Cardiac muscle cell (in vitro differentiated cells and primary cell): ENCODE measurements around the gene TIAM2. TPM values are rescaled to one million over a fixed set of nuclear protein-coding genes. Genes with fewer than 3 reads are reported as not detected.
"Not testable (repeated sequence)": the region's sequence is repeated elsewhere in the genome, so short reads cannot be mapped to it uniquely, and the experiment has no call there.

Source experiments
- DNase-seq, 2 donors: peaks; one replicate each; pipeline versions ENCODE4 v3.0.0 to v3.0.0-alpha.2; 2010 to 2017; ENCODE audit warnings: low read depth in 1 of 2, low spot score in 1 of 2
- H3K27ac ChIP-seq: fragments of 200-600 bp; sonication (generic); 2 replicates; pipeline ENCODE4 v1.5.1; 2016
- H3K27me3 ChIP-seq: fragments of 200-600 bp; sonication (generic); 2 replicates; pipeline ENCODE4 v1.6.0; 2016; ENCODE audit warnings: control low read depth
- H3K36me3 ChIP-seq: fragments of 200-600 bp; sonication (generic); 2 replicates; pipeline ENCODE4 v1.5.1; 2016; ENCODE audit warnings: control low read depth
- H3K4me1 ChIP-seq: fragments of 200-600 bp; sonication (generic); 2 replicates; pipeline ENCODE4 v1.8.1; 2017; ENCODE audit warnings: low read depth, mild to moderate bottlenecking, mixed run types
- H3K4me3 ChIP-seq: fragments of 200-600 bp; sonication (generic); 2 replicates; pipeline ENCODE4 v1.5.1; 2016; ENCODE audit warnings: mild to moderate bottlenecking
- H3K9me3 ChIP-seq: fragments of 200-600 bp; sonication (generic); 2 replicates; pipeline ENCODE4 v1.5.1; 2017; ENCODE audit warnings: low read depth, mild to moderate bottlenecking, control low read depth
- polyA plus RNA-seq: library from polyadenylated mRNA; unstranded; fragments of >200 nt; fragmentation: Nextera tagmentation; extraction: Ambion mirVana; gene quantifications from 2 replicates; pipeline ENCODE4 v1.2.1, GENCODE V29; 2016
- total RNA-seq: library from RNA; depleted of rRNA; stranded (reverse); fragments of >200 nt; gene quantifications from 2 replicates; pipeline ENCODE4 v1.2.3, GENCODE V29; 2016
- TF ChIP-seq, protein P1 (sequence below): IDR thresholded peaks from 2 replicates; pipeline ENCODE4 v1.5.1; 2012; ENCODE audit warnings: low read depth, mild to moderate bottlenecking, low read length

Gene TIAM2
- total and polyA plus RNA-seq, 2 experiments from 2014 or later: 3.9 to 12.4 TPM

DNA sequence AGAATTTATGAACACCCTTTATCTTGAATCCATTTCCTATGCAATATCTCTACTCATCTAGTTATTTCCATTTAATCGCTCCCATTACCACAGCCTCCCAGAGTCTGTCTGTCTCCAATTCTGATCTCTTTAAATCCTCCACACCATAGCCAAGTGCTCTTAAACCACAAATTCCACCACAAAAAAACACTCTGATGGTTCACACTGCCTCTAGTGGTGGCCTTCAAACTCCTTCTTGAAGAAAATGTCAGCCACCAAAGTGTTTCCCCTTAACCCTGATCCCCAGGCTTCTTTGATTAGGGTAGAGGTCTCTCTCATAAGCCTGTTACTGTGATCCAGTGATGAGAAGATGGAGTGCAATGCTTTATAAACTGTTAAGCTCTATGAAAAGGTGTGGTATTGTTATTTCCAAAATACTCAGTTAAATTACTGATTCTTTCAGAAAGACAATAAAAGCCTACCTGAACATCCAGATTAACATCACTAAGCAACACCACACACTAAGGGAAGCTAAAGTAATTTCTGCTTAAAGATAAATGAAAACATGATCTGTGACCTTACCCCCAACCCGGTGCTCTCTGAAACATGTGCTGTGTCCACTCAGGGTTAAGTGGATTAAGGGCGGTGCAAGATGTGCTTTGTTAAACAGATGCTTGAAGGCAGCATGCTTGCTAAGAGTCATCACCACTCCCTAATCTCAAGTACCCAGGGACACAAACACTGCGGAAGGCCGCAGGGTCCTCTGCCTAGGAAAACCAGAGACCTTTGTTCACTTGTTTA lies 273.2 kb downstream of the TIAM2 start:
- not testable (repeated sequence) for H3K27ac ChIP-seq, H3K4me1 ChIP-seq, H3K36me3 ChIP-seq, H3K9me3 ChIP-seq, H3K4me3 ChIP-seq
- TF ChIP-seq, protein P1, sequence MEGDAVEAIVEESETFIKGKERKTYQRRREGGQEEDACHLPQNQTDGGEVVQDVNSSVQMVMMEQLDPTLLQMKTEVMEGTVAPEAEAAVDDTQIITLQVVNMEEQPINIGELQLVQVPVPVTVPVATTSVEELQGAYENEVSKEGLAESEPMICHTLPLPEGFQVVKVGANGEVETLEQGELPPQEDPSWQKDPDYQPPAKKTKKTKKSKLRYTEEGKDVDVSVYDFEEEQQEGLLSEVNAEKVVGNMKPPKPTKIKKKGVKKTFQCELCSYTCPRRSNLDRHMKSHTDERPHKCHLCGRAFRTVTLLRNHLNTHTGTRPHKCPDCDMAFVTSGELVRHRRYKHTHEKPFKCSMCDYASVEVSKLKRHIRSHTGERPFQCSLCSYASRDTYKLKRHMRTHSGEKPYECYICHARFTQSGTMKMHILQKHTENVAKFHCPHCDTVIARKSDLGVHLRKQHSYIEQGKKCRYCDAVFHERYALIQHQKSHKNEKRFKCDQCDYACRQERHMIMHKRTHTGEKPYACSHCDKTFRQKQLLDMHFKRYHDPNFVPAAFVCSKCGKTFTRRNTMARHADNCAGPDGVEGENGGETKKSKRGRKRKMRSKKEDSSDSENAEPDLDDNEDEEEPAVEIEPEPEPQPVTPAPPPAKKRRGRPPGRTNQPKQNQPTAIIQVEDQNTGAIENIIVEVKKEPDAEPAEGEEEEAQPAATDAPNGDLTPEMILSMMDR: peak; percentile 74
- DNase-seq: peak; percentile 50 to 63
- peaks cover 58% of the 10 kb centered on the region for H3K27me3 ChIP-seq

DNA sequence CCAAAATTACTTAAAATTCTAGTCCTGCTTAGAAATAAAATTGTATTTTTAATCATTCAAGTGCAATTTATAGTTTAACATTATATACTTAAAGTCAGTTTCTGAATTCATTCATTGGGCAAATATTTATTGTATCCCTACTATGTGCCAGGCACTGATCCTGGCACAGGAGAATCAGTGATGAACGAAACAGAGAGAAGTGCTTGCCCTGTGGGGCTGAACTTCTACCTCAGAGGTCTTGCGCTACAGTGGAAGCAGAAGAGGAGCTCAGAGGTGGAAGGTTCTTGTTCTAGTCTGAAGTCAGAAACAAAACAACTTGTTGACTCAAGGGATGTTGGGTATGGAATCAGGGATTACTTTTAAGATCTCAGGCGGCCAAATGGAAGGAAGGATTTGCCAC lies 274.6 kb downstream of the TIAM2 start:
- TF ChIP-seq, protein P1: no peak
- peaks cover 5% of the 10 kb centered on the region for H3K36me3 ChIP-seq
- DNase-seq: no peak

DNA sequence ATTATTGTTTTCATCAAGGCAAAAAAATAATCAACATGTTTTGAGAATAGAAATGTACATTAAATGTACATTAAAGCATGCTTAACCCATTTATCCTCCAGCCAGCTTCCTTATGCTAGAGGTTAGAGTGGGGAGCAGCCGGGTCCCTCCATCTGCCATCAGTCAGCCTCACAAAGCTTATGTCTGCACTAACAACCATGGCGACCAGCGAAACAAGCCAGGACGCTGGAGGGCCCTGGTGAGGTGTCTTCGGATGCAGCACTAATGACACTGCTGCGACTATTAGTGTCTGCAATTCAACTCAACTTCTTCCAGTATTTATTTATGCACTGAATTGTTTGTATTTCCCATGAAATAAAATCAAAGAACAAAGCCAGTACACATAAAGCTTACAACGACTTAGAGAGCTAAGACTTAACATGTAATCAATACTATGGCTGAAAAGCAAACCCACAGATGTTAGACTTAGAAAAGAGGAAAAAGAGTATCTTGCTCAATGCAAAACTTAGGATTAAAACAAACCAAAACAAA lies 275.5 kb downstream of the TIAM2 start:
- peaks cover 5% of the 10 kb centered on the region for H3K36me3 ChIP-seq
- DNase-seq: no peak
- no peak overlapping the region for H3K4me3 ChIP-seq
- H3K27me3 ChIP-seq: peaks cover 52% of the 10 kb centered on the region
- H3K9me3 ChIP-seq: no peaks in the 10 kb centered on the region
- peaks cover 5% of the 10 kb centered on the region for H3K4me1 ChIP-seq
- no peak overlapping the region for H3K27ac ChIP-seq
- TF ChIP-seq, protein P1: no peak

More for the DNA sequence above, 274.6 kb downstream of the TIAM2 start:
- peaks cover 59% of the 10 kb centered on the region for H3K27me3 ChIP-seq
- H3K27ac ChIP-seq: no peak overlapping the region
- no peak overlapping the region for H3K4me3 ChIP-seq
- no peaks in the 10 kb centered on the region for H3K9me3 ChIP-seq
- peaks cover 5% of the 10 kb centered on the region for H3K4me1 ChIP-seq

DNA sequence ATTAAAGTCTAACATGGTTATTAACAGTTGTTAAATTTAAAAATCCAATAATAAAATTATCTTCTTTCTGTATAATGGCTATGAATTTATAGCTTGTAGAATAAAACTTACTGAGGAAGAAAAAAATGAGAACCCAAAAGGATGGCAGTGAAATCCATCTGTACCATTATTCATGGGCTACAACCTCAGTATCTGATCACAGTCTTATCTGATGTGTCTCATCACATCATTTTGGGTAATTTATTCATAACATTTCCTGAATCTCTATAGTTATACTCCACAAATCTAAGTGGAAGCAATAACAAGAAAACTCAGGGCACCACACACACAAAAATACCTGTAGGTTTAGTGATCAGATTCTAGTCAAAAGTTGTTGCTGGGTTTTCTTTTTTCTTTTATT lies 276.0 kb downstream of the TIAM2 start:
- TF ChIP-seq, protein P1: no peak
- Histone ChIP-seq H3K9me3 (no peaks in the 10 kb centered on the region), H3K27me3 (peaks cover 52% of the 10 kb centered on the region), H3K36me3 (peaks cover 5% of the 10 kb centered on the region), H3K27ac (no peak overlapping the region), H3K4me1 (peaks cover 5% of the 10 kb centered on the region), H3K4me3 (no peak overlapping the region)
- no peak for DNase-seq

DNA sequence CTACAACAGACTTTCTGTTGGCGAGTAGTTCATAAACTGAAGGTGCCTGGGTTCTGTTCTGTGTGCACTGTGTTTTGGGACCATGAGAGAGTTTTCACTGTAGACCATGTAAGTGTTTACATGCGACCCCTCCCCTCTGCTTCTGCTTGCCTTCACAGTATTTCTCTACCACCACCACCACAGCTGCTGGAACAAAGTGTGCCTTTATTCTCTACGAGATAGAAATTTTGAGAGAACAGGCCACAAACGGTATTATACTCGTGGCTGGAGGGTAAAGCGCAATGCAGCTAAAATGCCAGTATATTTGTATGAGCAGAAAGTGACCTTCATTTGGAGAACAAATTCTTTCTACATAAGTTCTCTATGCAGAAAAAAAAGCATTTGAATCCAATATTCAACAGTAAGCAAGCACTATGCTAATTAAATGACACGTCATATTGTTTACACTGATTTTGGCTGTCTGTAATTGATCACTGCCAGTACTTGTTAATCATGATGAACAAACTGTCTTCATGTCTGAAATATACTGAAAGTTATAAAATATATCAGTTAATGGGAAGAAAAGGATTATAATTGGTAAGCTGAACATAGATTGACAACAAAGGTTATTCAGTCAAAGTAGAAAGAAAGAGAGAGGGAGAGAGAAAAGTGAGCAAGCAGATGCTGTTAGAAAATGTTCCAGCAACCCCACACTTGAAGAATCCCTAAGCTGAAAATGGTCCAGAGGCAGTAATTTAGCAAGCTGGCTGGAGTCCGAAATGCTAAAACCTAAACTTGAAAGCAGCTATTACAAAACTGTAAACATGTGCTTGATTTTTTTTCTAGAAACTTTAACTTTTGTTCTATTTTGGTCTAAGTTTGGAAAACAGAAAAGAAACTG lies 277.5 kb downstream of the TIAM2 start:
- Histone ChIP-seq H3K36me3 (peaks cover 5% of the 10 kb centered on the region), H3K27ac (no peak overlapping the region)
- TF ChIP-seq, protein P1: no peak

More for the DNA sequence above, 277.5 kb downstream of the TIAM2 start:
- Histone ChIP-seq H3K9me3 (no peaks in the 10 kb centered on the region), H3K4me1 (peaks cover 5% of the 10 kb centered on the region), H3K27me3 (peaks cover 64% of the 10 kb centered on the region), H3K4me3 (no peak overlapping the region)
- DNase-seq: peak in 1 of 2 donors; percentile 22
